ENCODE results near the gene LSM4. TPM values are rescaled to one million over a fixed set of nuclear protein-coding genes. Genes with fewer than 3 reads are reported as not detected.

LSM4 gene
- total and polyA plus RNA-seq, 2 experiments from 2014 or later: 591 to 637 TPM

DNA sequence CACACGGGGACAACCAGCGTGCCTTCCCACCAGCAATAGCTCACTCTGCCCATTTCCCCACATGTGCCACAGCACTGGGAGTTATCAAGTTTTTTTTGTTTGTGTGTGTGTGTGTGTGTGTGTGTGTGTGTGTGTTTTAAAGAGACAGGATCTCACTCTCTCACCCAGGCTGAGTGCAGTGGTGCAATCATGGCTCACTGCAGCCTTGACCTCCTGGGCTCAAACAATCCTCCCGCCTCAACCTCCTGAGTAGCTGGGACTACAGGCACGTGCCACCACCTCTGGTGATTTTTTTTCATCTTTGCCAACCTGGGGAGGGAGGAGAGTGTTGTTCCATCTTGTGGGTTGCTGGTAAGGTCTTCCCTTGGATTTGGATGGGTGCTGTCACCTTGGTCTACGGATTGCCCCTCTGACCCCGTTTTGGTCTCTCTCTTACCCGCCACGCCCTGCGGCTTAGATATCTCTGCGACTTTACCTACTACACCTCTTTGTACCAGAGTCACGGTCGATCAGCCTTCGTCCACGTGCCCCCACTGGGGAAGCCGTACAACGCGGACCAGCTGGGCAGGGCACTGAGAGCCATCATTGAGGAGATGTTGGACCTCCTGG is 40.2 kb upstream of the LSM4 start:
- H3K79me2 ChIP-seq (replicated peaks; ENCODE audit: insufficient read depth): no peaks in the 10 kb centered on the region
- no peaks in the 10 kb centered on the region for H3K9me2 ChIP-seq (ENCODE audit: insufficient read depth)
- peaks cover 5% of the 10 kb centered on the region; the same call in 2 of the 3 replicates for H3K9me3 Mint-ChIP-seq
- H3K4me1 ChIP-seq (ENCODE audit: insufficient read depth): peaks cover 16% of the 10 kb centered on the region
- H3K36me3 Mint-ChIP-seq (ENCODE audit: low read depth): peaks cover 75% of the 10 kb centered on the region
- H3F3A ChIP-seq (replicated peaks; ENCODE audit: low read depth): peaks cover 16% of the 10 kb centered on the region
- H3K36me3 ChIP-seq (ENCODE audit: insufficient read depth): no peaks in the 10 kb centered on the region; the same call in 1 of the 2 replicates
- peak overlapping the region; percentile 98; the same call in 1 of the 2 replicates for H3K27ac Mint-ChIP-seq
- no peak overlapping the region for H2AFZ ChIP-seq
- no peaks in the 10 kb centered on the region for H3K27me3 ChIP-seq (ENCODE audit: insufficient read depth)
- no peak for TF ChIP-seq ZNF114 (CRISPR knock-in tag; IDR thresholded peaks at IDR 0.05)
- no peak for TF ChIP-seq EZH2phosphoT487 (IDR thresholded peaks at IDR 0.05; ENCODE audit: unreplicated experiment)
- no peak for TF ChIP-seq NANOG (IDR thresholded peaks at IDR 0.05; ENCODE audit: borderline replicate concordance)
- no peak for TF ChIP-seq ZNF331 (CRISPR knock-in tag; IDR thresholded peaks at IDR 0.05; ENCODE audit: low read depth)
- no peak for TF ChIP-seq JUNB (IDR thresholded peaks at IDR 0.05; ENCODE audit: unreplicated experiment)
- TF ChIP-seq EZH2 (IDR thresholded peaks at IDR 0.05; ENCODE audit: low read depth, unreplicated experiment): no peak
- no peak for TF ChIP-seq POLR2AphosphoS5 (IDR thresholded peaks at IDR 0.05; ENCODE audit: low read depth)
- ATAC-seq (no peak), DNase-seq (ENCODE audit: low spot score) (no peak)
- peaks cover 28% of the 10 kb centered on the region for H3K4me1 Mint-ChIP-seq
- H3K27ac ChIP-seq (ENCODE audit: low read depth): peak overlapping the region; percentile 97; the same call in 1 of the 2 replicates
- peaks cover 12% of the 10 kb centered on the region for H3K27me3 Mint-ChIP-seq (ENCODE audit: insufficient read depth, low read depth, poor library complexity)
- H4K20me1 ChIP-seq (replicated peaks; ENCODE audit: insufficient read depth): no peaks in the 10 kb centered on the region
- H3K4me3 Mint-ChIP-seq: no peak overlapping the region; the same call in 2 of the 3 replicates
- H3K4me3 ChIP-seq: no peak overlapping the region
- no peak overlapping the region for H3K4me2 ChIP-seq

DNA sequence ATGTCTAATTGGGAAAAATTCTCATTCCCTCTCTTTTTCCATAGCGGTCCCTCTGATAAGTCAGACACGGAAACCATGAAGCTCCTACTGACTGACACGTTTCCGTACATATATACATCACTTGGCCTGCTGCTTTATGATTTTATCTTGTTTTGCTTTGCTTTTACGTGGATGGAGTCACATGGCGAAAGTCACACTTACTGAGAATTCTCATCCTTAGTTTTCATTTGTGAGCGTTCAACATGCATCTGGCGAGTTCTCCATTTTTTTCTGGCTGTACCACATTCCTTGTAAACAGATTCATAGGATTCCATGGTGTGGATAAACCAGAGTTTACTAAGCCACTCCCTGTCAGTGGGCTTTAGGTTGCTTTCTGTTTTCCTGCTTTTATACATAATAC is 38.8 kb upstream of the LSM4 start:
- Histone ChIP-seq H3K27ac (ENCODE audit: low read depth) (no peak overlapping the region), H3K4me2 (no peak overlapping the region), H4K20me1 (replicated peaks; ENCODE audit: insufficient read depth) (no peaks in the 10 kb centered on the region), H3K4me1 (ENCODE audit: insufficient read depth) (peaks cover 16% of the 10 kb centered on the region), H3K79me2 (replicated peaks; ENCODE audit: insufficient read depth) (no peaks in the 10 kb centered on the region), H3F3A (replicated peaks; ENCODE audit: low read depth) (peaks cover 16% of the 10 kb centered on the region), H2AFZ (no peak overlapping the region), H3K9me2 (ENCODE audit: insufficient read depth) (no peaks in the 10 kb centered on the region), H3K36me3 (ENCODE audit: insufficient read depth) (no peaks in the 10 kb centered on the region; the same call in 1 of the 2 replicates), H3K27me3 (ENCODE audit: insufficient read depth) (no peaks in the 10 kb centered on the region), H3K4me3 (no peak overlapping the region)
- Mint-ChIP-seq H3K27ac (no peak overlapping the region), H3K4me1 (peaks cover 25% of the 10 kb centered on the region), H3K4me3 (no peak overlapping the region), H3K9me3 (peaks cover 5% of the 10 kb centered on the region; the same call in 2 of the 3 replicates), H3K27me3 (ENCODE audit: insufficient read depth, low read depth, poor library complexity) (peaks cover 10% of the 10 kb centered on the region), H3K36me3 (ENCODE audit: low read depth) (peaks cover 81% of the 10 kb centered on the region)
- DNase-seq (ENCODE audit: low spot score): no peak
- ATAC-seq: no peak
- TF ChIP-seq EZH2phosphoT487 (IDR thresholded peaks at IDR 0.05; ENCODE audit: unreplicated experiment) (no peak), ZNF331 (CRISPR knock-in tag; IDR thresholded peaks at IDR 0.05; ENCODE audit: low read depth) (no peak), NANOG (IDR thresholded peaks at IDR 0.05; ENCODE audit: borderline replicate concordance) (no peak), CREB1 (CRISPR knock-in tag; IDR thresholded peaks at IDR 0.05; ENCODE audit: low read depth) (no peak), STAT1 (IDR thresholded peaks at IDR 0.05; ENCODE audit: unreplicated experiment) (no peak)
- TF ChIP-seq, protein P1, sequence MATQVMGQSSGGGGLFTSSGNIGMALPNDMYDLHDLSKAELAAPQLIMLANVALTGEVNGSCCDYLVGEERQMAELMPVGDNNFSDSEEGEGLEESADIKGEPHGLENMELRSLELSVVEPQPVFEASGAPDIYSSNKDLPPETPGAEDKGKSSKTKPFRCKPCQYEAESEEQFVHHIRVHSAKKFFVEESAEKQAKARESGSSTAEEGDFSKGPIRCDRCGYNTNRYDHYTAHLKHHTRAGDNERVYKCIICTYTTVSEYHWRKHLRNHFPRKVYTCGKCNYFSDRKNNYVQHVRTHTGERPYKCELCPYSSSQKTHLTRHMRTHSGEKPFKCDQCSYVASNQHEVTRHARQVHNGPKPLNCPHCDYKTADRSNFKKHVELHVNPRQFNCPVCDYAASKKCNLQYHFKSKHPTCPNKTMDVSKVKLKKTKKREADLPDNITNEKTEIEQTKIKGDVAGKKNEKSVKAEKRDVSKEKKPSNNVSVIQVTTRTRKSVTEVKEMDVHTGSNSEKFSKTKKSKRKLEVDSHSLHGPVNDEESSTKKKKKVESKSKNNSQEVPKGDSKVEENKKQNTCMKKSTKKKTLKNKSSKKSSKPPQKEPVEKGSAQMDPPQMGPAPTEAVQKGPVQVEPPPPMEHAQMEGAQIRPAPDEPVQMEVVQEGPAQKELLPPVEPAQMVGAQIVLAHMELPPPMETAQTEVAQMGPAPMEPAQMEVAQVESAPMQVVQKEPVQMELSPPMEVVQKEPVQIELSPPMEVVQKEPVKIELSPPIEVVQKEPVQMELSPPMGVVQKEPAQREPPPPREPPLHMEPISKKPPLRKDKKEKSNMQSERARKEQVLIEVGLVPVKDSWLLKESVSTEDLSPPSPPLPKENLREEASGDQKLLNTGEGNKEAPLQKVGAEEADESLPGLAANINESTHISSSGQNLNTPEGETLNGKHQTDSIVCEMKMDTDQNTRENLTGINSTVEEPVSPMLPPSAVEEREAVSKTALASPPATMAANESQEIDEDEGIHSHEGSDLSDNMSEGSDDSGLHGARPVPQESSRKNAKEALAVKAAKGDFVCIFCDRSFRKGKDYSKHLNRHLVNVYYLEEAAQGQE (IDR thresholded peaks at IDR 0.05; ENCODE audit: unreplicated experiment): no peak
- TF ChIP-seq, protein P2, sequence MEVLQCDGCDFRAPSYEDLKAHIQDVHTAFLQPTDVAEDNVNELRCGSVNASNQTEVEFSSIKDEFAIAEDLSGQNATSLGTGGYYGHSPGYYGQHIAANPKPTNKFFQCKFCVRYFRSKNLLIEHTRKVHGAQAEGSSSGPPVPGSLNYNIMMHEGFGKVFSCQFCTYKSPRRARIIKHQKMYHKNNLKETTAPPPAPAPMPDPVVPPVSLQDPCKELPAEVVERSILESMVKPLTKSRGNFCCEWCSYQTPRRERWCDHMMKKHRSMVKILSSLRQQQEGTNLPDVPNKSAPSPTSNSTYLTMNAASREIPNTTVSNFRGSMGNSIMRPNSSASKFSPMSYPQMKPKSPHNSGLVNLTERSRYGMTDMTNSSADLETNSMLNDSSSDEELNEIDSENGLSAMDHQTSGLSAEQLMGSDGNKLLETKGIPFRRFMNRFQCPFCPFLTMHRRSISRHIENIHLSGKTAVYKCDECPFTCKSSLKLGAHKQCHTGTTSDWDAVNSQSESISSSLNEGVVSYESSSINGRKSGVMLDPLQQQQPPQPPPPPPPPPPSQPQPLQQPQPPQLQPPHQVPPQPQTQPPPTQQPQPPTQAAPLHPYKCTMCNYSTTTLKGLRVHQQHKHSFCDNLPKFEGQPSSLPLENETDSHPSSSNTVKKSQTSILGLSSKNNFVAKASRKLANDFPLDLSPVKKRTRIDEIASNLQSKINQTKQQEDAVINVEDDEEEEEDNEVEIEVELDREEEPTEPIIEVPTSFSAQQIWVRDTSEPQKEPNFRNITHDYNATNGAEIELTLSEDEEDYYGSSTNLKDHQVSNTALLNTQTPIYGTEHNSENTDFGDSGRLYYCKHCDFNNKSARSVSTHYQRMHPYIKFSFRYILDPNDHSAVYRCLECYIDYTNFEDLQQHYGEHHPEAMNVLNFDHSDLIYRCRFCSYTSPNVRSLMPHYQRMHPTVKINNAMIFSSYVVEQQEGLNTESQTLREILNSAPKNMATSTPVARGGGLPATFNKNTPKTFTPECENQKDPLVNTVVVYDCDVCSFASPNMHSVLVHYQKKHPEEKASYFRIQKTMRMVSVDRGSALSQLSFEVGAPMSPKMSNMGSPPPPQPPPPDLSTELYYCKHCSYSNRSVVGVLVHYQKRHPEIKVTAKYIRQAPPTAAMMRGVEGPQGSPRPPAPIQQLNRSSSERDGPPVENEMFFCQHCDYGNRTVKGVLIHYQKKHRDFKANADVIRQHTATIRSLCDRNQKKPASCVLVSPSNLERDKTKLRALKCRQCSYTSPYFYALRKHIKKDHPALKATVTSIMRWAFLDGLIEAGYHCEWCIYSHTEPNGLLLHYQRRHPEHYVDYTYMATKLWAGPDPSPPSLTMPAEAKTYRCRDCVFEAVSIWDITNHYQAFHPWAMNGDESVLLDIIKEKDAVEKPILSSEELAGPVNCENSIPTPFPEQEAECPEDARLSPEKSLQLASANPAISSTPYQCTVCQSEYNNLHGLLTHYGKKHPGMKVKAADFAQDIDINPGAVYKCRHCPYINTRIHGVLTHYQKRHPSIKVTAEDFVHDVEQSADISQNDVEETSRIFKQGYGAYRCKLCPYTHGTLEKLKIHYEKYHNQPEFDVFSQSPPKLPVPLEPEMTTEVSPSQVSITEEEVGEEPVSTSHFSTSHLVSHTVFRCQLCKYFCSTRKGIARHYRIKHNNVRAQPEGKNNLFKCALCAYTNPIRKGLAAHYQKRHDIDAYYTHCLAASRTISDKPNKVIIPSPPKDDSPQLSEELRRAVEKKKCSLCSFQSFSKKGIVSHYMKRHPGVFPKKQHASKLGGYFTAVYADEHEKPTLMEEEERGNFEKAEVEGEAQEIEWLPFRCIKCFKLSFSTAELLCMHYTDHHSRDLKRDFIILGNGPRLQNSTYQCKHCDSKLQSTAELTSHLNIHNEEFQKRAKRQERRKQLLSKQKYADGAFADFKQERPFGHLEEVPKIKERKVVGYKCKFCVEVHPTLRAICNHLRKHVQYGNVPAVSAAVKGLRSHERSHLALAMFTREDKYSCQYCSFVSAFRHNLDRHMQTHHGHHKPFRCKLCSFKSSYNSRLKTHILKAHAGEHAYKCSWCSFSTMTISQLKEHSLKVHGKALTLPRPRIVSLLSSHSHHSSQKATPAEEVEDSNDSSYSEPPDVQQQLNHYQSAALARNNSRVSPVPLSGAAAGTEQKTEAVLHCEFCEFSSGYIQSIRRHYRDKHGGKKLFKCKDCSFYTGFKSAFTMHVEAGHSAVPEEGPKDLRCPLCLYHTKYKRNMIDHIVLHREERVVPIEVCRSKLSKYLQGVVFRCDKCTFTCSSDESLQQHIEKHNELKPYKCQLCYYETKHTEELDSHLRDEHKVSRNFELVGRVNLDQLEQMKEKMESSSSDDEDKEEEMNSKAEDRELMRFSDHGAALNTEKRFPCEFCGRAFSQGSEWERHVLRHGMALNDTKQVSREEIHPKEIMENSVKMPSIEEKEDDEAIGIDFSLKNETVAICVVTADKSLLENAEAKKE (CRISPR knock-in tag; IDR thresholded peaks at IDR 0.05): no peak

Data from GM23338 (cell line).